Thymus (tissue), 11 donors: ENCODE results near the gene NIM1K. TPM values are rescaled to one million over a fixed set of nuclear protein-coding genes. Genes with fewer than 3 reads are reported as not detected.
"Not testable (repeated sequence)": the region's sequence is repeated elsewhere in the genome, so short reads cannot be mapped to it uniquely, and the experiment has no call there.

Experiments used
- DNase-seq, 9 donors: peaks; one replicate each; pipeline ENCODE4 v3.0.0-alpha.2; 2013; ENCODE audit warnings: low spot score in 9 of 9, low read depth in 6 of 9, missing footprints in 1 of 9
- H3K27ac ChIP-seq, 2 donors: one replicate each; pipeline ENCODE4 v1.5.1; 2013; ENCODE audit warnings: control low read depth in 1 of 2, low read depth in 1 of 2, low read length in 1 of 2, mild to moderate bottlenecking in 1 of 2, moderate library complexity in 1 of 2
- H3K27me3 ChIP-seq, 2 donors: one replicate each; pipeline ENCODE4 v1.5.1; 2013; ENCODE audit warnings: low read length in 1 of 2; ENCODE audit not compliant: control insufficient read depth in 2 of 2, insufficient read depth in 1 of 2
- H3K36me3 ChIP-seq, 2 donors: one replicate each; pipeline ENCODE4 v1.5.1; 2013; ENCODE audit warnings: low read length in 1 of 2, mild to moderate bottlenecking in 1 of 2, moderate library complexity in 1 of 2; ENCODE audit not compliant: control insufficient read depth in 2 of 2, insufficient read depth in 2 of 2
- H3K4me1 ChIP-seq, 2 donors: one replicate each; pipeline ENCODE4 v1.5.1; 2013; ENCODE audit warnings: low read length in 2 of 2; ENCODE audit not compliant: control insufficient read depth in 2 of 2, insufficient read depth in 2 of 2
- H3K4me3 ChIP-seq, 2 donors: one replicate each; pipeline ENCODE4 v1.5.1; 2013; ENCODE audit warnings: low read length in 2 of 2, control low read depth in 1 of 2, mild to moderate bottlenecking in 1 of 2
- H3K9me3 ChIP-seq, 2 donors: one replicate each; pipeline ENCODE4 v1.5.1; 2013; ENCODE audit warnings: low read length in 1 of 2, mild to moderate bottlenecking in 1 of 2; ENCODE audit not compliant: control insufficient read depth in 2 of 2, insufficient read depth in 1 of 2
- WGBS: extraction: QIAGEN DNeasy Blood & Tissue Kit; methylation state at CpG from one replicate; pipeline ENCODE4 v1.1.7; 2013; 5-methylcytosine and 5-hydroxymethylcytosine counted together
- polyA plus RNA-seq: library from polyadenylated mRNA; stranded (reverse); fragments of 200-250 nt; gene quantifications from one replicate; pipeline ENCODE4 v1.2.3, GENCODE V29; 2013
- total RNA-seq: library from RNA; stranded (reverse); fragments of 120-200 nt; gene quantifications from one replicate; pipeline ENCODE4 v1.2.4, GENCODE V29; 2013
- donor health status: healthy.

NIM1K gene
- total and polyA plus RNA-seq, 2 donors: 0.19 to 0.32 TPM

GRCh38 chr5:43251754-43252153 lies 59.7 kb downstream of the NIM1K start:
- Histone ChIP-seq H3K9me3 (no peaks in the 10 kb centered on the region), H3K27me3 (no peaks in the 10 kb centered on the region), H3K4me3 (no peak overlapping the region), H3K36me3 (no peaks in the 10 kb centered on the region), H3K27ac (no peak overlapping the region), H3K4me1 (no peaks in the 10 kb centered on the region)
- WGBS: 90% methylated on average over 5 of the region's 5 CpGs
- DNase-seq: no peak

GRCh38 chr5:43255704-43256103 lies 63.7 kb downstream of the NIM1K start:
- Histone ChIP-seq H3K4me3 (no peak overlapping the region), H3K27me3 (no peaks in the 10 kb centered on the region), H3K36me3 (no peaks in the 10 kb centered on the region), H3K9me3 (no peaks in the 10 kb centered on the region), H3K27ac (no peak overlapping the region), H3K4me1 (no peaks in the 10 kb centered on the region)
- DNase-seq: no peak
- WGBS: 92% methylated on average over 2 of the region's 2 CpGs

GRCh38 chr5:43256261-43256966 lies 64.4 kb downstream of the NIM1K start:
- H3K27me3 ChIP-seq: no peaks in the 10 kb centered on the region
- no peaks in the 10 kb centered on the region for H3K4me1 ChIP-seq
- DNase-seq: no peak
- no peak overlapping the region for H3K4me3 ChIP-seq
- no peaks in the 10 kb centered on the region for H3K36me3 ChIP-seq
- no peaks in the 10 kb centered on the region for H3K9me3 ChIP-seq
- H3K27ac ChIP-seq: no peak overlapping the region
- 70% methylated on average over 2 of the region's 2 CpGs for WGBS

GRCh38 chr5:43258116-43258515 lies 66.1 kb downstream of the NIM1K start:
- Histone ChIP-seq H3K36me3 (no peaks in the 10 kb centered on the region), H3K27ac (no peak overlapping the region), H3K4me1 (no peaks in the 10 kb centered on the region), H3K9me3 (no peaks in the 10 kb centered on the region), H3K4me3 (no peak overlapping the region), H3K27me3 (no peaks in the 10 kb centered on the region)
- WGBS: 95% methylated on average over 1 of the region's 1 CpG
- DNase-seq: no peak

GRCh38 chr5:43262269-43262668 lies 70.2 kb downstream of the NIM1K start:
- 93% methylated on average over 2 of the region's 2 CpGs for WGBS
- H3K4me3 ChIP-seq, H3K9me3 ChIP-seq, H3K27me3 ChIP-seq, H3K27ac ChIP-seq, DNase-seq, H3K4me1 ChIP-seq, H3K36me3 ChIP-seq: not testable (repeated sequence)

- H3K9me3 ChIP-seq: no peaks in the 10 kb centered on the region
- WGBS: 96% methylated on average over 1 of the region's 1 CpG
Observed at GRCh38 chr5:43268188-43268820, 76.3 kb downstream of the NIM1K start.

GRCh38 chr5:43270645-43271044 lies 78.6 kb downstream of the NIM1K start:
- WGBS: 90% methylated on average over 1 of the region's 1 CpG
- no peak overlapping the region for H3K4me3 ChIP-seq
- H3K9me3 ChIP-seq: no peaks in the 10 kb centered on the region
- no peak for DNase-seq
- no peaks in the 10 kb centered on the region for H3K36me3 ChIP-seq
- no peak overlapping the region for H3K27ac ChIP-seq
- H3K4me1 ChIP-seq: no peaks in the 10 kb centered on the region
- no peaks in the 10 kb centered on the region for H3K27me3 ChIP-seq

More at GRCh38 chr5:43268188-43268820, 76.3 kb downstream of the NIM1K start:
- no peak for DNase-seq
- Histone ChIP-seq H3K27ac (no peak overlapping the region), H3K4me3 (no peak overlapping the region), H3K27me3 (no peaks in the 10 kb centered on the region), H3K36me3 (no peaks in the 10 kb centered on the region), H3K4me1 (no peaks in the 10 kb centered on the region)

- no peaks in the 10 kb centered on the region for H3K36me3 ChIP-seq
- no peak for DNase-seq
- no peaks in the 10 kb centered on the region for H3K4me1 ChIP-seq
- no peaks in the 10 kb centered on the region for H3K27me3 ChIP-seq
- H3K9me3 ChIP-seq: no peaks in the 10 kb centered on the region
- H3K27ac ChIP-seq: no peak overlapping the region
- no peak overlapping the region for H3K4me3 ChIP-seq
Observed at GRCh38 chr5:43273552-43273951, 81.5 kb downstream of the NIM1K start.

- H3K4me3 ChIP-seq: no peak overlapping the region
- WGBS: 64% methylated on average over 7 of the region's 7 CpGs
- no peaks in the 10 kb centered on the region for H3K27me3 ChIP-seq
- H3K4me1 ChIP-seq: no peaks in the 10 kb centered on the region
- no peak for DNase-seq
- no peak overlapping the region for H3K27ac ChIP-seq
- H3K9me3 ChIP-seq: no peaks in the 10 kb centered on the region
- no peaks in the 10 kb centered on the region for H3K36me3 ChIP-seq
Observed at GRCh38 chr5:43274435-43275114, 82.5 kb downstream of the NIM1K start.
